Mesenchymal stem cell (in vitro differentiated cells and primary cell): ENCODE data around the gene PLSCR2.

Source experiments
- DNase-seq: peaks from one replicate; pipeline ENCODE4 v3.0.0-alpha.2; 2013
- H2AFZ ChIP-seq: one replicate; pipeline ENCODE4 v1.6.1; 2013; ENCODE audit warnings: low read depth, mild to moderate bottlenecking, control low read depth, inconsistent platforms, low read length, moderate library complexity
- H2AK5ac ChIP-seq: 2 replicates; pipeline ENCODE4 v1.6.1; 2013; ENCODE audit warnings: low read length, moderate library complexity, mild to moderate bottlenecking, inconsistent platforms; ENCODE audit not compliant: severe bottlenecking
- H2BK120ac ChIP-seq: one replicate; pipeline ENCODE4 v1.6.1; 2013; ENCODE audit warnings: low read depth, mild to moderate bottlenecking, inconsistent platforms, low read length, moderate library complexity
- H2BK12ac ChIP-seq, 2 experiments: one replicate each; pipeline ENCODE4 v1.6.1; 2013; ENCODE audit warnings: inconsistent platforms in 2 of 2, low read length in 2 of 2, mild to moderate bottlenecking in 2 of 2, moderate library complexity in 2 of 2, control low read depth in 1 of 2
- H2BK15ac ChIP-seq: one replicate; pipeline ENCODE4 v1.6.1; 2013; ENCODE audit warnings: mild to moderate bottlenecking, low read depth, inconsistent platforms; ENCODE audit not compliant: poor library complexity, severe bottlenecking
- H2BK5ac ChIP-seq: 2 replicates; pipeline ENCODE4 v1.6.1; 2013; ENCODE audit warnings: low read depth, mild to moderate bottlenecking, low read length, control low read depth, inconsistent platforms; ENCODE audit not compliant: poor library complexity, severe bottlenecking
- H3K14ac ChIP-seq, 2 experiments: one replicate each; pipeline ENCODE4 v1.6.1; 2013; ENCODE audit warnings: inconsistent platforms in 2 of 2, low read length in 2 of 2, control low read depth in 1 of 2, mild to moderate bottlenecking in 1 of 2, moderate library complexity in 1 of 2
- H3K18ac ChIP-seq, 2 experiments: one replicate each; pipeline ENCODE4 v1.6.1; 2013; ENCODE audit warnings: inconsistent platforms in 2 of 2, low read length in 2 of 2, control low read depth in 1 of 2, low read depth in 1 of 2, mild to moderate bottlenecking in 1 of 2
- H3K23ac ChIP-seq, 2 experiments: one replicate each; pipeline ENCODE4 v1.6.1; 2013; ENCODE audit warnings: inconsistent platforms in 2 of 2, low read length in 2 of 2, mild to moderate bottlenecking in 2 of 2, moderate library complexity in 2 of 2, control low read depth in 1 of 2
- H3K27ac ChIP-seq: 2 replicates; pipeline ENCODE4 v1.5.1; 2013; ENCODE audit warnings: mild to moderate bottlenecking, moderate library complexity, low read length, control low read depth, inconsistent platforms; ENCODE audit not compliant: poor library complexity, severe bottlenecking
- H3K27me3 ChIP-seq, 2 experiments: 2 replicates each; pipeline versions ENCODE4 v1.6.1 to v1.7.0; 2013; ENCODE audit warnings: low read length in 2 of 2, mild to moderate bottlenecking in 2 of 2, moderate library complexity in 2 of 2, control low read depth in 1 of 2, inconsistent platforms in 1 of 2; ENCODE audit not compliant: control insufficient read depth in 1 of 2, insufficient read depth in 1 of 2
- H3K36me3 ChIP-seq, 2 experiments: 2 replicates each; pipeline versions ENCODE4 v1.6.1 to v1.7.0; 2013; ENCODE audit warnings: low read length in 2 of 2, control low read depth in 1 of 2, inconsistent platforms in 1 of 2, low read depth in 1 of 2, mild to moderate bottlenecking in 1 of 2; ENCODE audit not compliant: insufficient read depth in 2 of 2, control insufficient read depth in 1 of 2
- H3K4ac ChIP-seq, 2 experiments: one replicate each; pipeline ENCODE4 v1.6.1; 2013; ENCODE audit warnings: inconsistent platforms in 2 of 2, low read length in 2 of 2, mild to moderate bottlenecking in 2 of 2, moderate library complexity in 2 of 2, control low read depth in 1 of 2, low read depth in 1 of 2
- H3K4me1 ChIP-seq: 2 replicates; pipeline ENCODE4 v1.6.1; 2013; ENCODE audit warnings: low read depth, low read length, control low read depth; ENCODE audit not compliant: control insufficient read depth, insufficient read depth
- H3K4me2 ChIP-seq: 2 replicates; pipeline ENCODE4 v1.6.1; 2013; ENCODE audit warnings: low read length, mild to moderate bottlenecking, inconsistent platforms; ENCODE audit not compliant: poor library complexity, severe bottlenecking
- H3K4me3 ChIP-seq, 2 experiments: 2 replicates each; pipeline versions ENCODE4 v1.5.1 to v1.7.0; 2013; ENCODE audit warnings: low read length in 2 of 2, mild to moderate bottlenecking in 2 of 2, control low read depth in 1 of 2, low read depth in 1 of 2; ENCODE audit not compliant: insufficient read depth in 1 of 2
- H3K79me1 ChIP-seq: replicated peaks from 2 replicates; pipeline ENCODE4 v1.6.1; 2013; ENCODE audit warnings: mild to moderate bottlenecking, control low read depth, low read length, inconsistent platforms; ENCODE audit not compliant: poor library complexity, severe bottlenecking
- H3K9ac ChIP-seq: 2 replicates; pipeline ENCODE4 v1.7.0; 2013; ENCODE audit warnings: mild to moderate bottlenecking, low read length, moderate library complexity
- H3K9me3 ChIP-seq: 2 replicates; pipeline ENCODE4 v1.7.0; 2013; ENCODE audit warnings: mild to moderate bottlenecking, low read length; ENCODE audit not compliant: control insufficient read depth
- H4K8ac ChIP-seq: one replicate; pipeline ENCODE4 v1.6.1; 2013; ENCODE audit warnings: inconsistent platforms, mild to moderate bottlenecking, low read length, moderate library complexity
- H4K91ac ChIP-seq: one replicate; pipeline ENCODE4 v1.6.1; 2013; ENCODE audit warnings: mild to moderate bottlenecking, low read length, inconsistent platforms
- WGBS: methylation state at CpG from one replicate; pipeline ENCODE4 v1.1.7; 2013; ENCODE audit warnings: mixed read lengths; 5-methylcytosine and 5-hydroxymethylcytosine counted together

PLSCR2 gene

DNA sequence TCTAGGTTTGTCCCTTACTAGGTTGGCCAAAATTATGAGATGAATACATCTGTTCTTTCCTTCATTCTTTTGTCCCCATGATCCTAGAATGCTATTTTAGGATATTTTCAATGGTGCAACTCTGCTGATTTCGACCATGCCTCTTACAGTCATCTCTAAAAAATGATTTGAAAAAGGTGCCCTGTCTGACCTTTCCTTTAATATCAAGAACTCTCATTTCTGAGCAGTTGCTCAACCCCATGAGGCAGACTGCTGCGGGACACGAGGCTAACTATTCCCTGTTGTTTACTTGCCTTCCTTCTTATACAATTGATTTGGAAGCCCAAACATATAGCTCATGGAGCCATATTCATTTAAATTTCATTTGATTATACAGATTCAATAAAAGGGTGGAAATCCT lies 14.6 kb downstream of the PLSCR2 start:
- Histone ChIP-seq H3K27ac (no peak overlapping the region), H2BK12ac (no peak overlapping the region), H3K27me3 (no peaks in the 10 kb centered on the region), H3K9ac (no peak overlapping the region), H3K4me1 (no peaks in the 10 kb centered on the region), H2AFZ (no peak overlapping the region), H2BK5ac (no peak overlapping the region), H3K4me2 (no peak overlapping the region), H3K9me3 (no peaks in the 10 kb centered on the region), H2BK15ac (no peak overlapping the region), H3K36me3 (no peaks in the 10 kb centered on the region), H3K23ac (no peak overlapping the region), H3K4ac (no peak overlapping the region), H3K18ac (no peak overlapping the region), H3K4me3 (no peak overlapping the region), H3K79me1 (no peaks in the 10 kb centered on the region), H2BK120ac (no peak overlapping the region), H4K91ac (no peak overlapping the region), H4K8ac (no peak overlapping the region), H3K14ac (no peak overlapping the region), H2AK5ac (no peak overlapping the region)
- DNase-seq: no peak
- 80% methylated on average over 1 of the region's 3 CpGs for WGBS

DNA sequence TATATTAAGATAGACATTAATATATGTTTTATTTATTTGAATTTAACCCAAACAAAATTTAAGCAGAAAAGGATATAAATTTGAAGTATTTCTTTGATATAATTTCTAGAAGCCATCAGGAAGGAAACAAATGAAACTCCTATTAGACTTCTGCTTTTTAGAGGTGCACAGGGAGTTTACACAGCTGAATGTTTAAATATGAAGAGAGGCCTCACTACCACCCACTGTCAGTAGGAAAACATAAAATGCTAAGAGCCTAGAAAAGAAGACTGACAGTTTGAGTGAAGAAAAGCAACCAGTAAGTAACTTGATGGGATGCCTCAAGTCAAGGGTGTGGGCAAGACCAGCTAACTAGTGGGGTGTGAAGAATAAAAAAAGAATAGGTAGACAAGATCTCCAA lies 19.7 kb downstream of the PLSCR2 start:
- H3K4ac ChIP-seq: no peak overlapping the region
- H3K36me3 ChIP-seq: no peaks in the 10 kb centered on the region
- no peak overlapping the region for H3K27ac ChIP-seq
- no peak overlapping the region for H3K4me2 ChIP-seq
- no peak overlapping the region for H2BK120ac ChIP-seq
- H2BK15ac ChIP-seq: no peak overlapping the region
- no peak overlapping the region for H2BK5ac ChIP-seq
- H3K4me1 ChIP-seq: no peaks in the 10 kb centered on the region
- no peak overlapping the region for H3K18ac ChIP-seq
- no peak overlapping the region for H2AK5ac ChIP-seq
- no peak overlapping the region for H4K8ac ChIP-seq
- H2BK12ac ChIP-seq: no peak overlapping the region
- no peak overlapping the region for H3K23ac ChIP-seq
- no peak overlapping the region for H3K4me3 ChIP-seq
- peaks cover 8% of the 10 kb centered on the region for H3K9me3 ChIP-seq
- no peak overlapping the region for H3K9ac ChIP-seq
- H3K27me3 ChIP-seq: no peaks in the 10 kb centered on the region
- H3K14ac ChIP-seq: no peak overlapping the region
- no peaks in the 10 kb centered on the region for H3K79me1 ChIP-seq
- H2AFZ ChIP-seq: no peak overlapping the region
- H4K91ac ChIP-seq: no peak overlapping the region
- no peak for DNase-seq

DNA sequence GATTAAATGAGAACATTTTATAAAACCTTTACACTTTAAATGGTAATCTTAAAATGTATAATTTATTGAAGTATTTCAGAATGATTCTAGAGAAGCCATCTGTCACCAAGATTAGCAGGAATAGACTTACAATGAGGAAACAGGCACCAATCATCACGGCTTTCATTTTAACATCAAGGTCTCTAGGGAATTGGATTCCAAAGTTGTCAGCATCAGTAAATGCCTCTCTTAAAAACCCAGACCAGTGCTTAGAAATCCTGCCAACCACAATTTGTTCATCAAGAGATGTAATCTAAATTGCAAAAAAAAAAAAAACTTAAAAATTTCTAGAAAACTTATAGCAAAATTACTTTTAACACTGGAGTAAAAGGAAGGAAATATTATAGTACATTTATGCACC lies 20.3 kb downstream of the PLSCR2 start:
- Histone ChIP-seq H2BK15ac (no peak overlapping the region), H3K18ac (no peak overlapping the region), H3K23ac (no peak overlapping the region), H2BK12ac (no peak overlapping the region), H3K4me1 (no peaks in the 10 kb centered on the region), H4K91ac (no peak overlapping the region), H3K9me3 (peaks cover 8% of the 10 kb centered on the region), H2BK120ac (no peak overlapping the region), H3K14ac (no peak overlapping the region), H3K4me3 (no peak overlapping the region), H3K27me3 (no peaks in the 10 kb centered on the region), H4K8ac (no peak overlapping the region), H2AFZ (no peak overlapping the region), H2BK5ac (no peak overlapping the region), H2AK5ac (no peak overlapping the region), H3K79me1 (no peaks in the 10 kb centered on the region), H3K4me2 (no peak overlapping the region), H3K9ac (no peak overlapping the region), H3K4ac (no peak overlapping the region), H3K27ac (no peak overlapping the region), H3K36me3 (no peaks in the 10 kb centered on the region)
- WGBS: 78% methylated on average over 1 of the region's 1 CpG
- no peak for DNase-seq

DNA sequence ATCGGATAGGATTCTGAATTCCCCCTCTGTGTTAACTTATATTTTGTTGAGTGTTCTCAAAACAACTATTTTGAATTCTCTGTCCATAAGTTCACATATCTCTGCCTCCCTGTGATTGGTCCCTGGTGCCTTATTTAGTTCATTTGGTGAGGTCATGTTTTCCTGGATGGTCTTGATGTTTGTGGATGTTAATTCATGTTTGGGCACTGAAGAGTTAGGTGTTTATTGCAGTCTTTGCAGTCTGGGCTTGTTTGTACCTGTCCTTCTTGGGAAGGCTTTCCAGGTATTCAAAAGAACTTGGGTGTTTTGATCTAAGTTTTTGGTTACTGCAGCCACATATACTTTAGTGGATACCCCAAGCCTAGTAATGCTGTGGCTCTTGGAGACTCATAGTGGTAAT lies 23.3 kb downstream of the PLSCR2 start:
- no CpG with 5 or more reads among the region's 1 CpG for WGBS
- Histone ChIP-seq H3K23ac (no peak overlapping the region), H2BK12ac (no peak overlapping the region), H3K79me1 (no peaks in the 10 kb centered on the region), H4K8ac (no peak overlapping the region), H3K9ac (no peak overlapping the region), H3K27me3 (no peaks in the 10 kb centered on the region), H4K91ac (no peak overlapping the region), H2BK5ac (no peak overlapping the region), H3K4me1 (no peaks in the 10 kb centered on the region), H3K9me3 (peaks cover 8% of the 10 kb centered on the region), H2AFZ (no peak overlapping the region), H3K27ac (no peak overlapping the region), H3K14ac (no peak overlapping the region), H2AK5ac (no peak overlapping the region), H3K36me3 (no peaks in the 10 kb centered on the region), H2BK120ac (no peak overlapping the region), H3K4me3 (no peak overlapping the region), H3K18ac (no peak overlapping the region), H3K4ac (no peak overlapping the region), H2BK15ac (no peak overlapping the region), H3K4me2 (no peak overlapping the region)
- no peak for DNase-seq
